Tibial nerve (tissue), 4 donors: ENCODE measurements around the gene KNTC1. TPM values are rescaled to one million over a fixed set of nuclear protein-coding genes. Genes with fewer than 3 reads are reported as not detected.
"Not testable (repeated sequence)": the region's sequence is repeated elsewhere in the genome, so short reads cannot be mapped to it uniquely, and the experiment has no call there.

Experiments
- DNase-seq, 2 donors: peaks; one replicate each; pipeline ENCODE4 v3.0.0-alpha.2; 2019; ENCODE audit warnings: low spot score in 2 of 2
- H3K27ac ChIP-seq, 4 donors: fragments of 200-600 bp; sonication (generic) in 3 of 4; one replicate each; pipeline ENCODE4 v1.5.1; 2017 to 2019; ENCODE audit warnings: mild to moderate bottlenecking in 1 of 4
- H3K27me3 ChIP-seq, 2 donors: fragments of 200-600 bp; sonication (generic) in 1 of 2; one replicate each; pipeline versions ENCODE4 v1.5.1 to v1.6.0; 2017 to 2019
- H3K36me3 ChIP-seq, 3 donors: fragments of 200-600 bp; sonication (generic); one replicate each; pipeline ENCODE4 v1.5.1; 2018 to 2019
- H3K4me1 ChIP-seq, 4 donors: fragments of 200-600 bp; sonication (generic) in 3 of 4; one replicate each; pipeline ENCODE4 v1.5.1; 2017 to 2019
- H3K4me3 ChIP-seq, 4 donors: fragments of 200-600 bp; sonication (generic) in 3 of 4; one replicate each; pipeline ENCODE4 v1.5.1; 2017 to 2019; ENCODE audit warnings: mild to moderate bottlenecking in 1 of 4, moderate library complexity in 1 of 4
- H3K9me3 ChIP-seq, 4 donors: fragments of 200-600 bp; sonication (generic) in 3 of 4; one replicate each; pipeline ENCODE4 v1.5.1; 2017 to 2019
- CTCF ChIP-seq, 5 experiments: fragments of 200-600 bp in 3 of 5; fragments of 450-650 bp in 2 of 5; sonication (generic) in 3 of 5; IDR thresholded peaks; one replicate each; pipeline ENCODE4 v1.5.1; 2016 to 2019; ENCODE audit warnings: antibody characterized with exemption in 5 of 5, mild to moderate bottlenecking in 3 of 5, moderate library complexity in 2 of 5
- EP300 ChIP-seq, 2 donors: sonication (generic); formaldehyde crosslinking; IDR thresholded peaks; one replicate each; pipeline ENCODE4 v1.6.1; 2017; ENCODE audit warnings: antibody characterized with exemption in 2 of 2, mild to moderate bottlenecking in 1 of 2
- POLR2A ChIP-seq, 2 donors: fragments of 450-650 bp; IDR thresholded peaks; one replicate each; pipeline ENCODE4 v1.6.1; 2017; ENCODE audit warnings: antibody characterized with exemption in 2 of 2, mild to moderate bottlenecking in 2 of 2, moderate library complexity in 2 of 2
- WGBS, 2 donors: methylation state at CpG; one replicate each; pipeline ENCODE4 v1.1.5; 2018; 5-methylcytosine and 5-hydroxymethylcytosine counted together
- total RNA-seq, 4 donors: library from RNA; depleted of rRNA; stranded (reverse); fragments of >200 nt; gene quantifications; one replicate each; pipeline ENCODE4 v1.1.0, GENCODE V29; 2016

The KNTC1 gene
- 10 to 100 TPM; 14.2 to 27.8 (median 19.7) TPM for total RNA-seq

- DNase-seq: peak; percentile 98 to 99
- WGBS, 2 donors: 0 to 1% methylated on average over 50 to 51 of the region's 51 CpGs
- peak; percentile 94 to 95 for TF ChIP-seq POLR2A (IDR thresholded peaks at IDR 0.05)
- TF ChIP-seq CTCF (IDR thresholded peaks at IDR 0.05): peak in 2 of 5 experiments; percentile 34 to 44
- TF ChIP-seq EP300 (IDR thresholded peaks at IDR 0.05): peak; percentile 93 to 100
- Histone ChIP-seq H3K9me3 (no peaks in the 10 kb centered on the region), H3K4me1 (peaks cover 0 to 51% (median 33%) of the 10 kb centered on the region in 4 donors), H3K27me3 (no peaks in the 10 kb centered on the region), H3K27ac (peak within 1 kb of the TSS; percentile 95 to 98 (median 96)), H3K36me3 (peaks cover 0 to 4% (median 0%) of the 10 kb centered on the region in 3 donors), H3K4me3 (peak within 1 kb of the TSS; percentile 52 to 77 (median 62))
These were observed at the start of gene KNTC1, which contains the start of gene RSRC2 for GRCh38 chr12:122526683-122527477. TSS of gene KNTC1 (plus strand) at chr12:122527249. CDS start at chr12:122530064, 2,815 bp downstream. TSS of gene RSRC2 (minus strand) at chr12:122526936. CDS start at chr12:122526853, 83 bp downstream.

- 93 to 95% methylated on average over 8 of the region's 8 CpGs for WGBS, 2 donors
- no peak for DNase-seq
These were observed 46.3 kb upstream of the KNTC1 start for GRCh38 chr12:122480753-122481152.

GRCh38 chr12:122481861-122482260 lies 45.2 kb upstream of the KNTC1 start:
- Histone ChIP-seq H3K4me3 (no peak overlapping the region), H3K4me1 (no peaks in the 10 kb centered on the region), H3K9me3 (no peaks in the 10 kb centered on the region), H3K27me3 (no peaks in the 10 kb centered on the region), H3K36me3 (peaks cover 2 to 92% (median 12%) of the 10 kb centered on the region in 3 donors), H3K27ac (no peak overlapping the region)
- 88% methylated on average over 6 of the region's 6 CpGs for WGBS, 2 donors
- no peak for DNase-seq
- TF ChIP-seq CTCF (IDR thresholded peaks at IDR 0.05) (no peak), POLR2A (IDR thresholded peaks at IDR 0.05) (no peak), EP300 (IDR thresholded peaks at IDR 0.05) (no peak)

More at GRCh38 chr12:122480753-122481152, 46.3 kb upstream of the KNTC1 start:
- no peak overlapping the region for H3K27ac ChIP-seq
- TF ChIP-seq EP300 (IDR thresholded peaks at IDR 0.05) (no peak), CTCF (IDR thresholded peaks at IDR 0.05) (no peak), POLR2A (IDR thresholded peaks at IDR 0.05) (no peak)
- no peak overlapping the region for H3K4me3 ChIP-seq
- H3K27me3 ChIP-seq: no peaks in the 10 kb centered on the region
- peaks cover 0 to 92% (median 10%) of the 10 kb centered on the region in 3 donors for H3K36me3 ChIP-seq
- H3K4me1 ChIP-seq: no peaks in the 10 kb centered on the region
- H3K9me3 ChIP-seq: no peaks in the 10 kb centered on the region

GRCh38 chr12:122483969-122484368 lies 43.1 kb upstream of the KNTC1 start:
- Histone ChIP-seq H3K36me3 (peaks cover 2 to 90% (median 19%) of the 10 kb centered on the region in 3 donors), H3K9me3 (no peaks in the 10 kb centered on the region), H3K4me1 (no peaks in the 10 kb centered on the region), H3K4me3 (no peak overlapping the region), H3K27ac (no peak overlapping the region), H3K27me3 (no peaks in the 10 kb centered on the region)
- no peak for DNase-seq
- WGBS, 2 donors: 90 to 94% methylated on average over 5 of the region's 5 CpGs
- TF ChIP-seq POLR2A (IDR thresholded peaks at IDR 0.05) (no peak), EP300 (IDR thresholded peaks at IDR 0.05) (no peak), CTCF (IDR thresholded peaks at IDR 0.05) (no peak)

- peaks cover 2 to 90% (median 19%) of the 10 kb centered on the region in 3 donors for H3K36me3 ChIP-seq
- H3K27ac ChIP-seq, H3K4me3 ChIP-seq, H3K9me3 ChIP-seq, DNase-seq, H3K27me3 ChIP-seq, H3K4me1 ChIP-seq: not testable (repeated sequence)
- WGBS, 2 donors: 100% methylated on average over 1 of the region's 1 CpG
These were observed 42.7 kb upstream of the KNTC1 start for GRCh38 chr12:122484385-122484784.

- H3K27me3 ChIP-seq, H3K9me3 ChIP-seq, H3K4me3 ChIP-seq, H3K4me1 ChIP-seq, DNase-seq, H3K27ac ChIP-seq: not testable (repeated sequence)
- 94 to 98% methylated on average over 6 of the region's 6 CpGs for WGBS, 2 donors
- H3K36me3 ChIP-seq: peaks cover 2 to 85% (median 19%) of the 10 kb centered on the region in 3 donors
These were observed 40.7 kb upstream of the KNTC1 start for GRCh38 chr12:122486360-122486759.
